ENCODE data around the gene NPIPB9.
"Not testable (repeated sequence)": the region's sequence is repeated elsewhere in the genome, so short reads cannot be mapped to it uniquely, and the experiment has no call there.

Gene NPIPB9

GRCh38 chr16:28751487-28751886 is at the start of gene NPIPB9:
Gene NPIPB9 (plus strand): TSS chr16:28751787.
- not testable (repeated sequence) for DNase-seq

DNA sequence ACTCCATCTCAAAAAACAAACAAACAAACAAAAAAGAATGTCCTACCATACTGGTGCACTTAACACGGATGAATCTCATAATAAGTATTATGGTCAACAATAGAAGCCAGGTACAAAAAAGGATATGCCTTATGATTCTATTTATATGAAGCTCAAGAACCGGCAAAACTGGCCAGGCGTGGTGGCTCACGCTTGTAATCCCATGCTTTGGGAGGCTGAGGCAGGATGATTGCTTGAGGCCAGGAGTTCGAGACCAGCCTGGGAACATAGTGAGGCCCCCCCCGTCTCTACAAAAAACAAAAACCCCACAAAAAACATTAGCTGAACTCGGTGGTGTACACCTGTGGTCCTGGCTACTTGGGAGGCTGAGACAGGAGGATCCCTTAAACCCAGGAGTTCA is 47.3 kb upstream of the NPIPB9 start:
- not testable (repeated sequence) for DNase-seq

DNA sequence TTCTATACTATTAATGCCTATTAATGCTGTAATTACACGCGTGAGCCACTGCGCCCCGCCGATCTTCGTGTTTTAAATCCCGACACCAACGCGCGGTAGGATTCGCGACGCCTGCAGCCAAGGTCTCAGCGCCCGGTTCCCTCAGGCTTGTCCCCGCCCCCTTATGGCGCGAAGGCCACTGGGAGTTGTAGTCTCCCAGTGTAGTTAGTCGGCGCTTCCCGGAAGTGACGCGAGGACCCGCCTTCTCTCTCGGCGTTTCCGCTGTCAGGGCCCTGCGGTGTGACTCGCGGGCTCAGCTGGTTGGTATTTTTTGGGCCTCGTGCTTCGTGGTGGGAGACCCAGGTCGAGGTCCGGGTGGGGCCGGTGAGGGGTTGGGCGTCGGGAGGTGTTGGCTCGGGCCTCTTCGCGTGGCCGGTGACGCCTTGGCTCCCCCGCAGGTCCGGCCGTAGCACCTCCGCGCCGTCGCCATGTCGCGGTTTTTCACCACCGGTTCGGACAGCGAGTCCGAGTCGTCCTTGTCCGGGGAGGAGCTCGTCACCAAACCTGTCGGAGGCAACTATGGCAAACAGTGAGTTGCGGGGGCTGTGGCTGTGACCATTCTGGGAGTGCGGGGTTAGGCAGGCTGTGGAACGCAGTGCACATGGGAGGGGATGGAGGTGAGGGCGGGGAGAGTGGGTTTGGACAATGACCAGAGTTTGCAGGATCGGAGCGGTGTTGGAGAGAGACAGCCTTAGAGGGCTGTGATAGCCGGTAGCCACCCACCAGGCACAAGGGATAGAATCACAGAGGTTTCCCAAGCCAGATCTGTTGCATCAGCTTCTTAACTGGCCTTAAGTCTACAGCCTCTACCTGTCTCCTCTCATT is 40.1 kb upstream of the NPIPB9 start, which contains the start of gene EIF3C:
TSS of gene EIF3C (plus strand) at position 245 of the 864 bp plus-strand sequence. CDS start at position 468, 223 bp downstream.
- not testable (repeated sequence) for DNase-seq

- DNase-seq: not testable (repeated sequence)
Measured at GRCh38 chr16:28722852-28723650, 28.5 kb upstream of the NPIPB9 start.

DNA sequence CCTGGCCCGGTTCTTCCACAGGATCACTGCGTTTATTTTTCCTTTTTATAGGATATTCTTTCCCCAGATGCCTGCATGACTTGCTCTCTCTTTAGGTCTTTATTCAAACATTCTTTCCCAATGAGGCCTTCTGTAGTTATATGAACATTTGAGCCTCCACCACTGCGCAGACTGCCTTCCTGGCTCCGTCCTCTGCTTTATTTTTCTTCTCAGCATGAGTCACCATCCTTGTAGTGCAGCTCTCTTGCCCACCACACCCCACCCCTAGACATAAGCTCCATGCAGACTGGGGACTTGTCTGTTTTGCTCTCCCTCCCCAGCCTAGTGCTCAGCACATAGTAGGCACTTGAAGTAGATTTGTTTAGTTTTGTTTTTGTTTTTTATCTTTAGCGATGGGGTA is 20.3 kb upstream of the NPIPB9 start:
- not testable (repeated sequence) for DNase-seq

DNA sequence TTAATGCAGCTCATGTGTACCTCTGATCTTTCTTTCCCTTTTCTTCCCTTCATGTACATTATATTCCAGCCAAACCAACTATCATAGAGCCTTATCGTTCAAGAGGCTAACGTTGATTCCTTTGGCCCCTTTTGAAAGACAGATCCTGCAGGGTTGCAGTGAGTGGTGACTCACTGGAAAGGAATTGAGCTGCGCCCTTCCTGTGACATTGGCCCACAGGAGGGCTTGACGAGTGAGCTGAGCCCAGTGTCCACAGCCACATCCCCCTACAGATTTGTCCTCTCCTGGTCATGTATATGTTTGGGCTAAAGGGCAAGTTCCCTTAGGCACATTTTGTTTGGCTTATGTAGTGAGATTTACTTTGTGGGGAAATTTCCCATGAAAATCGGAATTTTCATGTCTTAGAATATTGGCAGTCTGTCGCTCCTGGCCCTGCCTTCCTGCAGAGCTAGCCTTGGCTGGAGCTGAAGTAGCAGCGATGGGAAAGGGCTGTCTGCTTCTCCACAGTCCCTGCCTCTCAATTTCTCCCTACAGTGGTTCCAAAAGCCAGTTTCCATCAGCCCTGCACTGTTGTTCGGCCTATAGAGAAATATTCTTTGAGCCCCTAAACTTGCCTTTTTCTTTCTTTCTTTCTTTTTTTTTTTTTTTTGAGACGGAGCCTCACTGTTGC is 19.0 kb upstream of the NPIPB9 start:
- DNase-seq: not testable (repeated sequence)

DNA sequence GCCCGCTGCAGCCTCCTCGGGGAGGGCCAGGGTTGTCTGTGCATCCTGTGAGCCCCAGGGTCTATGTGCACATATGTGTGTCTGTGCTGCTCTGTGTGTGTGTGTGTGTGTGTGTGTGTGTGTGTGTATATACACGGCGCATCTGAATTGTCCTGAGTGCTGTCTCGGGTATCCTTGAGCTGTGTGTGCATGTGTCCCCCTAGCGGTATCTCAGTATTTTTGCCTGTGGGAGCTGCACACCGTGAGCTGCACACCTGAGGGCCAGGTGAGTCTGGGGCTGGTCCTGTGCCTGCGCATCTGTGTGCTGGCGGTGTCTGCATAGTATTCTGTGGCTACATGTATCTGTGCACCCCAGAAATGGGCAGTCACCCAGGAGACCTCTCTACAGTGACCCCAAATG is 11.8 kb upstream of the NPIPB9 start:
- DNase-seq: not testable (repeated sequence)

DNA sequence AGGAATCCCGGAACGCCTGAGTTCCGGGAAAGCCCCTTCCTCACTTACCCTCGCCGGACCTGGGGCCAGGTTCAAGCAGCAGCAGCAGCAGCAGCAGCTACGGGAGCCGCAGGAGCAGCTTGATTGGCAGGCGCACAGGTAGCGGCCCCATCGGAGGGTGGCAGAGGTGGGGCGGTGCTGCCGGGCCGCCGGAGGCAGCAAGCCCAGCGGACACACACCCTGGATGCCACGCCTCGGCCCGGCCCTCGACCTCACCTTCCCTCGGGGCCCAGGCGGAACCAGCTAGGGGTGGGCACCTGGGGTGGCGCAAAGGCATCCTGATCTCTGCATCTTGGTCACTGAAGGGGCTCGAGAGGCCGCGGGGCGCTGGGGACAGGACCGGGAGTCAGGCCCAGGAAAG is 11.0 kb upstream of the NPIPB9 start:
- DNase-seq: not testable (repeated sequence)

- not testable (repeated sequence) for DNase-seq
Measured at GRCh38 chr16:28741295-28741694, 10.3 kb upstream of the NPIPB9 start.

GRCh38 chr16:28746618-28747350 is 4.8 kb upstream of the NPIPB9 start:
- not testable (repeated sequence) for DNase-seq

GRCh38 chr16:28749997-28750465 is 1.6 kb upstream of the NPIPB9 start:
- peak; percentile 62 for DNase-seq

- DNase-seq: not testable (repeated sequence)
Measured at GRCh38 chr16:28750469-28751067, 1.0 kb upstream of the NPIPB9 start.

DNA sequence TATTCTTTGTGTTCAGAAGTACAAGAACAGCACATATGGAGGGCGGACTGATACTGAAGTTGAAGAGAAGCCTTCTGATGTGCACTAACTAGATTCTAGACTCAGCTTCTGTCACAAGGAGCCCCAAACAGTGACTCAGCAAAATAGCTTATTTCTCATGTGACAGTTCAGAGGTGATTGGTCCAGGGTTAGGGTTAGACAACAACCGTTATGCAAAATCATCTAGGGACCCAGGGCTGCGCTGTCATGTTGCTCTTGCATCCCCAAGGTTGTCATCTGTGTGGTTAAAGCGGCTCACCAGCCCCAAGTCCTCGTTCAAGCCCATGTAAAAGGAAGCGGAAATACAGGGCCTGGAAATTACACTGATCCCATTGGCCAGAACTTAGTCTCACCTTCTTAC is 30.1 kb downstream of the NPIPB9 start:
- DNase-seq: not testable (repeated sequence)

DNA sequence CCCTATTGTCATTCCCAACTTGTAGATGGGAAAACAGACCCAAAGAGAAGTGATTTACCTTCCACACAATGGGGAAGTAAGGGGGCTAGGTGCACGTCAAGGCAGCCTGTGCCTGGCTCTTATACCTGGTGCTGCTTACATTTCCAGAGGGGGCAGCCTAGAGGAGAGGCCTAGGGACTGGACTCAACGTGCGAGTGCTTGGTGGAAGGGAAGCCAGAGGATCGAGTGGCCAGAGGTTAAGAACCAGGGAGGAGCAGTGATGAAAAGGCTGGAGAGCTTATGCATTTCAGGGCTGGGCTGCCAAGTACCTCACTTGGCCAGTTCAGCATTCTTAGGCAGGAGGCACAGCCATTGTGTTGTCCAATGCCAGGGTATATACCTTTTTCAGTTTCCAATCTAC is 30.8 kb downstream of the NPIPB9 start:
- not testable (repeated sequence) for DNase-seq

DNA sequence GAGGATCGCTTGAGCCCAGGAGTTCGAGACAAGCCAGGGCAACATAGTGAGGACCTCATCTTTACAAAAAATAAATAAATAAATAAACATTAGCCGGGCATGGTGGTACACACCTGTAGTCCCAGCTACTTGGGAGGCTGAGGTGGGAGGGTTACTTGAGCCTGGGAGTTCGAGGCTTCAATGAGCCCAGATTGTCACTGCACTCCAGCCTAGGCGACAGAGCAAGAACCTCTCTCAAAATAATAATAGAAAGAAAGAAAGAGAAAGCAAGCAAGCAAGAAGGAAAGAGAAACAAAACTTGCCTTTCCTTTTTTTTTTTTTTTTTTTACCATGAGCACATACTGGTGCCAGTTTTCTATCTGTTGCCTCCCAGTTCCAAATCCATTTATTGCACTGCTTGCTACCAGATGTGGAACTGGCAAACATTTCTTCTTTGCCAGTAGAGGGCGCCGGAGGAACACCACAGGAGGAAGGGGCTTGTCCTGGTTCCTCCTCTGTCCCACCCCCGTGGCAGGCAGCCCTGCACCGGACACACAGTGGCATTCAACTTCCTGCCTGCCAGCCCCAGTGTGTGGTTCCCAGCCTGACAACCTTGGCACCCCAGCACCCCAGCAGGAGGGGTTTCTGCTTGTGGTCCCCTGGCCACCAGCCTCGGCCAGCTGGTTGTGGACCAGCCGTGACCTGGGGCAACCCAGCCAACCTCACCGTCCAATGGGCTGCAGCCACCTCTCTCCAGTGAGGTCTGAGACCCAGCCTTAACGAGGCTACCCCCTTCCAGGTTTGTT is 50.8 kb downstream of the NPIPB9 start:
- DNase-seq: peak; percentile 71

DNA sequence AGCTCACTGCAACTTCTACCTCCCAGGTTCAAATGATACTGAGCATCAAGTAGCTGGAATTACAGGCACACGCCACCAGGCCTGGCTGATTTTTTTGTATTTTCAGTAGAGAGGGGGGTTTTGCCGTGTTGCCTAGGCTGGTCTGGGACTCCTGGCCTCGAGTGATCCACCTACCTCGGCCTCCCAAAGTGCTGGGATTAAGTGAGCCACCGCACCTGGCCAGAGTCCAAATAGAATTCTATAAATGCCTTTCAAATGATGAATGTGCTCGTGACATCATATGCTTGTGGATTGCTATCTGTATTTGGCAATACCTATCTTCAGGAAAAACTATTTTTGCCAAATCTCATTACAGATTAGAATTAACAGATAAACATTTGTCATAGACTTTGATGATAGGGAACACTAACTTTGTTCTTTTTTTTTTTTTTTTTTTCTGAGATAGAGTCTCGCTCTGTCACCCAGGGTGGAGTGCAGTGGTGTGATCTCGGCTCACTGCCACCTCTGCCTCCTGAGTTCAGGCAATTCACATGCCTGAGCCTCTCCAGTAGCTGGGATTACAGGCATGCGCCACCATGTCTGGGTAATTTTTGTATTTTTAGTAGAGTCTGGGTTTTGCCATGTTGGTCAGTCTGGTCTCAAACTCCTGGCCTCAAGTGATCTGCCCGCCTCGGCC is 56.0 kb downstream of the NPIPB9 start:
- not testable (repeated sequence) for DNase-seq

GRCh38 chr16:28820016-28820415 is 68.4 kb downstream of the NPIPB9 start:
- peak; percentile 7 for DNase-seq

DNA sequence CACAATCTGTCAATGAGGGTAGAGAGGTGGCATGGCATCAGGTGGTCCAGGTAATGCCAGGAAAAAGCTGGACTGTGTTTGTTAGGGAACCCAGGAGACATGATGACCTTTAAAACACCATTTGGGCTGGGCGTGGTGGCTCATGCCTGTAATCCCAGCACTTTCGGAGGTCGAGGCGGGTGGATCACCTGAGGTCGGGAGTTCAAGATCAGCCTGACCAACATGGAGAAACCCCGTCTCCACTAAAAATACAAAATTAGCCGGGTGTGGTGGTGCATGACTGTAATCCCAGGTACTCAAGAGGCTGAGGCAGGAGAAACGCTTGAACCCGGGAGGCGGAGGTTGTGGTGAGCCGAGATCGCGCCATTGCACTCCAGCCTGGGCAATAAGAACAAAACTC is 69.0 kb downstream of the NPIPB9 start:
- DNase-seq: not testable (repeated sequence)

DNA sequence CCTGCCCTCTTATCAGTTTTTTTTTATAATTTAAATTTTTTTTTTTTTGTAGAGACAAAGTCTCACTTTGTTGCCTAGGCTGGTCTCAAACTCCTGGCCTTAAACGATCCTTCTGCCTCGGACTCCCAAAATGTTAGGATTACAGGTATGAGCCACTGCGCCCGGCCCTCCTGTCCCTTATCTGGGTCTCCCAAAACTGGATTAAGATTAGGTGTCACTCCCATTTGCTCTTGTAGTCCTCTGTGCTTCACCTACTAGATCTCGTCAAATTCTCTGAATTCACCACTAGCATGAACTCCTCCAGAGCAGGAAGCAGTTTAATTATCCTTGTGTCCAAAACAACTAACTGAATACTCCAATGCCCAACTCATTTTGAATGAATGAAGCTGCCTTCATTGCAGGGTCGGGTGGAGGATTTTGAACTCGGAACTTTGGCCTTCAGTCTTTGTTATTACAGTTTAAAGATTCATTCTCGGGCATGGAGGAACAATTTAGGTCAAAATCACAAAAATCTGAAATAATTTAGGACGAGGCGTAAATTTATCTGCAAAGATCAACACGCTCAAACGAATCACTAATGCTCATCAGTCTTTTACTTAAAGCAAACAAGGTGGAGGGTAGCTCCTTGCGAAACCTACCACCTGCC is 70.4 kb downstream of the NPIPB9 start:
- no peak for DNase-seq
